Nephron (organoid): ENCODE measurements around the gene PRKRA.

Experiments
- H3K27ac Mint-ChIP-seq, 3 experiments: 2 replicates each; pipeline ENCODE4 v1.8.0; 2020; ENCODE audit warnings: mixed read lengths in 3 of 3, mild to moderate bottlenecking in 2 of 3, moderate library complexity in 1 of 3
- H3K27me3 Mint-ChIP-seq: 2 replicates; pipeline ENCODE4 v1.8.0; 2021; ENCODE audit warnings: low read depth, mild to moderate bottlenecking, moderate library complexity, mixed read lengths
- H3K36me3 Mint-ChIP-seq: 2 replicates; pipeline ENCODE4 v1.8.0; 2020; ENCODE audit warnings: low read depth, mixed read lengths
- H3K4me1 Mint-ChIP-seq: 2 replicates; pipeline ENCODE4 v1.8.0; 2020; ENCODE audit warnings: mixed read lengths
- H3K4me3 Mint-ChIP-seq, 3 experiments: 2 replicates each; pipeline ENCODE4 v1.8.0; 2020; ENCODE audit warnings: mild to moderate bottlenecking in 3 of 3, mixed read lengths in 3 of 3, moderate library complexity in 2 of 3
- H3K9me3 Mint-ChIP-seq: 2 replicates; pipeline ENCODE4 v1.8.0; 2020; ENCODE audit warnings: mixed read lengths
- CTCF ChIP-seq, 3 experiments: fragments of 200-600 bp; sonication (generic); IDR thresholded peaks; one replicate each; pipeline ENCODE4 v1.5.0; 2021; ENCODE audit warnings: antibody characterized with exemption in 3 of 3; ENCODE audit not compliant: unreplicated experiment in 3 of 3

The PRKRA gene

GRCh38 chr2:178450774-178451525, at the start of gene PRKRA, which contains the start of gene PJVK:
Gene PRKRA (minus strand): TSS chr2:178451175. CDS start chr2:178451030, 145 bp downstream.
Gene PJVK (plus strand): TSS chr2:178451378. CDS start chr2:178453410, 2,032 bp downstream.
- H3K27ac Mint-ChIP-seq: peak within 1 kb of the TSS; percentile 99 to 100 (median 100)
- peaks cover 36% of the 10 kb centered on the region for H3K4me1 Mint-ChIP-seq
- no peaks in the 10 kb centered on the region for H3K9me3 Mint-ChIP-seq

GRCh38 chr2:178499640-178500039, 48.7 kb upstream of the PRKRA start:
- Mint-ChIP-seq H3K36me3 (peaks cover 69% of the 10 kb centered on the region), H3K4me1 (no peaks in the 10 kb centered on the region), H3K9me3 (no peaks in the 10 kb centered on the region), H3K4me3 (no peak overlapping the region), H3K27me3 (no peaks in the 10 kb centered on the region), H3K27ac (no peak overlapping the region)
- TF ChIP-seq CTCF (IDR thresholded peaks at IDR 0.05; ENCODE audit: unreplicated experiment in 3 of 3): no peak

More at GRCh38 chr2:178450774-178451525, at the start of gene PRKRA, which contains the start of gene PJVK:
- Mint-ChIP-seq H3K36me3 (peaks cover 30% of the 10 kb centered on the region), H3K4me3 (peak within 1 kb of the TSS; percentile 85 to 94 (median 92)), H3K27me3 (no peaks in the 10 kb centered on the region)
- no peak for TF ChIP-seq CTCF (IDR thresholded peaks at IDR 0.05; ENCODE audit: unreplicated experiment in 3 of 3)

GRCh38 chr2:178498137-178498536, 47.2 kb upstream of the PRKRA start:
- no peaks in the 10 kb centered on the region for H3K4me1 Mint-ChIP-seq
- H3K27me3 Mint-ChIP-seq: no peaks in the 10 kb centered on the region
- H3K9me3 Mint-ChIP-seq: no peaks in the 10 kb centered on the region
- H3K27ac Mint-ChIP-seq: no peak overlapping the region
- H3K4me3 Mint-ChIP-seq: no peak overlapping the region
- no peak for TF ChIP-seq CTCF (IDR thresholded peaks at IDR 0.05; ENCODE audit: unreplicated experiment in 3 of 3)
- H3K36me3 Mint-ChIP-seq: peaks cover 72% of the 10 kb centered on the region

- Mint-ChIP-seq H3K4me3 (no peak overlapping the region), H3K27ac (no peak overlapping the region), H3K4me1 (no peaks in the 10 kb centered on the region), H3K9me3 (no peaks in the 10 kb centered on the region), H3K36me3 (peaks cover 66% of the 10 kb centered on the region), H3K27me3 (no peaks in the 10 kb centered on the region)
- no peak for TF ChIP-seq CTCF (IDR thresholded peaks at IDR 0.05; ENCODE audit: unreplicated experiment in 3 of 3)
Measured at GRCh38 chr2:178496049-178496448, 45.1 kb upstream of the PRKRA start.

GRCh38 chr2:178491612-178492011, 40.6 kb upstream of the PRKRA start:
- Mint-ChIP-seq H3K27me3 (no peaks in the 10 kb centered on the region), H3K4me3 (no peak overlapping the region), H3K27ac (no peak overlapping the region), H3K36me3 (peaks cover 74% of the 10 kb centered on the region), H3K4me1 (no peaks in the 10 kb centered on the region), H3K9me3 (no peaks in the 10 kb centered on the region)
- no peak for TF ChIP-seq CTCF (IDR thresholded peaks at IDR 0.05; ENCODE audit: unreplicated experiment in 3 of 3)

- Mint-ChIP-seq H3K9me3 (no peaks in the 10 kb centered on the region), H3K36me3 (peaks cover 40% of the 10 kb centered on the region), H3K4me3 (no peak overlapping the region), H3K4me1 (peaks cover 29% of the 10 kb centered on the region), H3K27me3 (no peaks in the 10 kb centered on the region), H3K27ac (no peak overlapping the region)
- no peak for TF ChIP-seq CTCF (IDR thresholded peaks at IDR 0.05; ENCODE audit: unreplicated experiment in 3 of 3)
Measured at GRCh38 chr2:178485356-178485755, 34.4 kb upstream of the PRKRA start.
